H1 (cell line): ENCODE data around the gene AMT. TPM values are rescaled to one million over a fixed set of nuclear protein-coding genes. Genes with fewer than 3 reads are reported as not detected.
"Not testable (repeated sequence)": the region's sequence is repeated elsewhere in the genome, so short reads cannot be mapped to it uniquely, and the experiment has no call there.

Experiments
- CTCF ChIA-PET: fragments of 300-600 bp; sonication (Branson Sonifier 250); formaldehyde crosslinking; loops from one replicate; lab custom pipeline; 2021; ENCODE audit not compliant: partially characterized antibody; lab: Charles Lee
- POLR2A ChIA-PET: fragments of 300-600 bp; sonication (Branson Sonifier 250); formaldehyde crosslinking; loops from one replicate; lab custom pipeline; 2021; ENCODE audit warnings: inconsistent platforms; ENCODE audit not compliant: partially characterized antibody; lab: Charles Lee
- DNase-seq, 2 experiments: peaks; one replicate each; pipeline versions ENCODE4 v3.0.0 to v3.0.0-alpha.2; 2010 to 2022; ENCODE audit warnings: low spot score in 2 of 2, low read depth in 1 of 2, mixed read lengths in 1 of 2
- FAIRE-seq: peaks from 2 replicates; lab custom pipeline; 2011; peaks lifted over from hg19 to GRCh38; lab: Jason Lieb, UNC
- H2AFZ ChIP-seq: 2 replicates; pipeline ENCODE4 v1.8.1; 2012; ENCODE audit warnings: low read length, inconsistent platforms
- H2AK5ac ChIP-seq: 2 replicates; pipeline ENCODE4 v1.6.1; 2013; ENCODE audit warnings: low read depth, low read length
- H2BK120ac ChIP-seq: replicated peaks from 2 replicates; pipeline ENCODE3; 2013; ENCODE audit warnings: low read depth, low read length, inconsistent platforms
- H2BK12ac ChIP-seq: 2 replicates; pipeline ENCODE4 v1.6.1; 2013; ENCODE audit warnings: low read depth, low read length
- H2BK15ac ChIP-seq: 2 replicates; pipeline ENCODE4 v1.6.1; 2013; ENCODE audit warnings: low read length
- H2BK20ac ChIP-seq: 2 replicates; pipeline ENCODE4 v1.6.1; 2013; ENCODE audit warnings: low read length
- H2BK5ac ChIP-seq: 2 replicates; pipeline ENCODE4 v1.6.1; 2013; ENCODE audit warnings: low read depth, low read length
- H3K14ac ChIP-seq: 2 replicates; pipeline ENCODE4 v1.6.1; 2013; ENCODE audit warnings: inconsistent platforms; ENCODE audit not compliant: insufficient read length
- H3K18ac ChIP-seq: 2 replicates; pipeline ENCODE4 v1.6.1; 2013; ENCODE audit warnings: low read length; ENCODE audit errors: extremely low read depth
- H3K23ac ChIP-seq: 2 replicates; pipeline ENCODE4 v1.6.1; 2013; ENCODE audit warnings: inconsistent platforms; ENCODE audit not compliant: insufficient read length
- H3K23me2 ChIP-seq: 2 replicates; pipeline ENCODE4 v1.6.1; 2013; ENCODE audit warnings: low read depth, low read length
- H3K27ac ChIP-seq: 2 replicates; pipeline ENCODE4 v1.6.1; 2011; ENCODE audit warnings: low read depth, low read length, inconsistent platforms
- H3K27me3 ChIP-seq, 4 experiments: replicated peaks in 1 of 4; 1 replicate in 1 of 4; 2 replicates in 3 of 4; pipeline versions ENCODE4 v1.6.1 to v1.8.1; 2011 to 2013; ENCODE audit warnings: low read length in 3 of 4, mild to moderate bottlenecking in 3 of 4, inconsistent platforms in 2 of 4, mixed read lengths in 2 of 4, moderate library complexity in 1 of 4; ENCODE audit not compliant: control insufficient read depth in 3 of 4, insufficient read depth in 3 of 4; ENCODE audit errors: extremely low read depth in 1 of 4
- H3K36me3 ChIP-seq, 4 experiments: 2 replicates each; pipeline versions ENCODE4 v1.6.1 to v1.8.1; 2011 to 2013; ENCODE audit warnings: mild to moderate bottlenecking in 4 of 4, low read length in 3 of 4, moderate library complexity in 2 of 4, control low read depth in 1 of 4, inconsistent platforms in 1 of 4; ENCODE audit not compliant: insufficient read depth in 4 of 4, control insufficient read depth in 2 of 4
- H3K4ac ChIP-seq: replicated peaks from 2 replicates; pipeline ENCODE3; 2013; ENCODE audit warnings: low read length, low read depth, mixed read lengths, inconsistent platforms; ENCODE audit not compliant: insufficient read length
- H3K4me1 ChIP-seq, 4 experiments: replicated peaks in 1 of 4; 1 replicate in 1 of 4; 2 replicates in 3 of 4; pipeline versions ENCODE4 v1.6.1 to v1.8.1; 2011 to 2013; ENCODE audit warnings: low read length in 3 of 4, inconsistent platforms in 2 of 4, mixed read lengths in 1 of 4; ENCODE audit not compliant: insufficient read depth in 4 of 4, control insufficient read depth in 3 of 4
- H3K4me2 ChIP-seq, 2 experiments: 2 replicates each; pipeline versions ENCODE4 v1.6.1 to v1.8.1; 2011 to 2013; ENCODE audit warnings: low read depth in 2 of 2, low read length in 2 of 2, control low read depth in 1 of 2, inconsistent platforms in 1 of 2, mild to moderate bottlenecking in 1 of 2; ENCODE audit not compliant: insufficient read depth in 1 of 2
- H3K4me3 ChIP-seq, 4 experiments: fragments of 200-600, 300-600 bp in 1 of 4; sonication (generic), shearing (Covaris generic), sonication (Bioruptor Twin) in 1 of 4; 2 replicates each; pipeline versions ENCODE4 v1.5.1 to v1.8.1; 2011 to 2016; ENCODE audit warnings: low read length in 4 of 4, low read depth in 3 of 4, control low read depth in 2 of 4, inconsistent platforms in 2 of 4, mild to moderate bottlenecking in 2 of 4, mixed read lengths in 1 of 4, moderate library complexity in 1 of 4; ENCODE audit not compliant: insufficient read depth in 2 of 4; ENCODE audit errors: extremely low read depth in 1 of 4
- H3K56ac ChIP-seq: replicated peaks from 2 replicates; pipeline ENCODE3; 2013; ENCODE audit warnings: low read depth, mild to moderate bottlenecking, mixed read lengths, low read length, inconsistent platforms; ENCODE audit not compliant: insufficient read length
- H3K79me1 ChIP-seq: 2 replicates; pipeline ENCODE4 v1.6.1; 2013; ENCODE audit warnings: low read depth, low read length, control low read depth
- H3K79me2 ChIP-seq, 2 experiments: 2 replicates each; pipeline versions ENCODE4 v1.6.1 to v1.8.1; 2012 to 2013; ENCODE audit warnings: low read length in 2 of 2, mild to moderate bottlenecking in 2 of 2, inconsistent platforms in 1 of 2; ENCODE audit not compliant: insufficient read depth in 2 of 2, control insufficient read depth in 1 of 2
- H3K9ac ChIP-seq, 4 experiments: replicated peaks in 1 of 4; 1 replicate in 1 of 4; 2 replicates in 3 of 4; pipeline versions ENCODE4 v1.6.1 to v1.8.1; 2011 to 2013; ENCODE audit warnings: low read depth in 3 of 4, low read length in 3 of 4, control low read depth in 2 of 4, mild to moderate bottlenecking in 2 of 4, moderate library complexity in 2 of 4, inconsistent platforms in 1 of 4; ENCODE audit errors: extremely low read depth in 1 of 4
- H3K9me3 ChIP-seq, 2 experiments: 2 replicates each; pipeline versions ENCODE4 v1.6.1 to v1.8.1; 2012 to 2013; ENCODE audit warnings: mild to moderate bottlenecking in 2 of 2, moderate library complexity in 2 of 2, control low read depth in 1 of 2, inconsistent platforms in 1 of 2, low read depth in 1 of 2, low read length in 1 of 2, mixed read lengths in 1 of 2; ENCODE audit not compliant: insufficient read depth in 2 of 2
- H4K20me1 ChIP-seq, 2 experiments: replicated peaks in 1 of 2; 2 replicates each; pipeline versions ENCODE3 to v1.8.1; 2011 to 2013; ENCODE audit warnings: inconsistent platforms in 2 of 2, low read length in 2 of 2, mild to moderate bottlenecking in 1 of 2; ENCODE audit not compliant: insufficient read depth in 2 of 2, control insufficient read depth in 1 of 2
- H4K5ac ChIP-seq: 2 replicates; pipeline ENCODE4 v1.6.1; 2013; ENCODE audit warnings: low read length, low read depth, mixed read lengths, inconsistent platforms; ENCODE audit not compliant: insufficient read length
- H4K8ac ChIP-seq: 2 replicates; pipeline ENCODE4 v1.8.0; 2013; ENCODE audit warnings: mild to moderate bottlenecking, moderate library complexity, low read length, inconsistent platforms; ENCODE audit not compliant: insufficient read depth; ENCODE audit errors: extremely low read depth
- H4K91ac ChIP-seq: replicated peaks from 2 replicates; pipeline ENCODE3; 2013; ENCODE audit warnings: low read length, mixed read lengths, inconsistent platforms; ENCODE audit not compliant: insufficient read length
- WGBS, 2 experiments: shearing (Covaris generic) in 1 of 2; methylation state at CpG; one replicate each; pipeline versions ENCODE4 v1.1.6 to v1.1.7; 2013 to 2015; ENCODE audit warnings: low lambda C conversion rate in 2 of 2, mixed read lengths in 2 of 2, inconsistent platforms in 1 of 2, low coverage in 1 of 2, missing lambda C conversion rate in 1 of 2; ENCODE audit not compliant: insufficient replicate concordance in 2 of 2, insufficient coverage in 1 of 2, insufficient read length in 1 of 2; ENCODE audit errors: extremely low coverage in 1 of 2, missing lambda C conversion rate in 1 of 2; 5-methylcytosine and 5-hydroxymethylcytosine counted together
- polyA plus RNA-seq, 7 experiments: library from polyadenylated mRNA; depleted of rRNA in 3 of 7; stranded (reverse) in 5 of 7; unstranded in 2 of 7; fragments of >200 nt in 5 of 7; fragments of 200-250 nt in 2 of 7; gene quantifications; 1 replicate in 5 of 7; 2 replicates in 1 of 7; 4 replicates in 1 of 7; pipeline versions ENCODE4 v1.2.1 to v1.2.3, GENCODE V29; 2011 to 2013; ENCODE audit warnings: missing spikeins in 2 of 7, mixed read lengths in 2 of 7
- total RNA-seq: library from RNA; stranded (reverse); fragmentation: NEBNext Ultra II Directional; extraction: Animal tissue kit (Norgen Biotek cat#: 25700); gene quantifications from 2 replicates; pipeline ENCODE4 v1.2.1, GENCODE V29; 2021

Gene AMT
- total and polyA plus RNA-seq, 2 of the 8 experiments (the other 6 are each of a cell fraction or from before 2014, with no cell fraction given), result 46.5 to 92.4 TPM

DNA sequence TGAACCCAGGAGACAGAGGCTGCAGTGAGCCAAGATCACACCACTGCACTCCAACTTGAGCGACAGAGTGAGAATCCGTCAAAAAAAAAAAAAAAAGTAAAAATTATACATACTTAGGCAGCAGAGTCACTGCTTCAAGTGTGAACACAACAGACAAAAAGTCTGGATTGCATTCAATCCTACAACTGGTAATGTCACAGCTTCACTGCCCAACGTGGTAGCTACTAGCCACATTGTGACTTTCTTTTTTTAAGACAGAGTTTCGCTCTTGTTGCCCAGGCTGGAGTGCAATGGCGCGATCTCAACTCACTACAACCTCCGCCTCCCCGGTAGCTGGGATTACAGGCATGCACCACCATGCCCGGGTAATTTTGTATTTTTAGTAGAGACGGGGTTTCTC, 31.0 kb downstream of the AMT start:
- H3K9ac ChIP-seq, CTCF ChIA-PET, H3K36me3 ChIP-seq, DNase-seq, H2BK120ac ChIP-seq, H3K4ac ChIP-seq, H4K8ac ChIP-seq, H2AFZ ChIP-seq, H3K23me2 ChIP-seq, H4K91ac ChIP-seq, H3K14ac ChIP-seq, H3K23ac ChIP-seq, H3K56ac ChIP-seq, FAIRE-seq, H4K5ac ChIP-seq, H3K27me3 ChIP-seq, H3K9me3 ChIP-seq, H2BK20ac ChIP-seq, H3K4me3 ChIP-seq, H2BK5ac ChIP-seq, H3K18ac ChIP-seq, H3K27ac ChIP-seq, H3K4me2 ChIP-seq, H2BK15ac ChIP-seq, H3K4me1 ChIP-seq, H2BK12ac ChIP-seq, H2AK5ac ChIP-seq: not testable (repeated sequence)
- POLR2A ChIA-PET, result interaction anchor here (0.7 kb wide), 1 partner anchor 34 kb away, joined by 5 read pairs; no protein-coding TSS in a partner anchor
- peaks cover 8 to 20% of the 10 kb centered on the region in 2 experiments for H4K20me1 ChIP-seq
- H3K79me1 ChIP-seq, result peaks cover 18% of the 10 kb centered on the region
- H3K79me2 ChIP-seq, result peaks cover 19 to 90% of the 10 kb centered on the region in 2 experiments
- 94% methylated on average over 10 of the region's 10 CpGs; no CpG with 5 or more reads in 1 of the 2 experiments for WGBS, 2 experiments
